HepG2 (cell line): ENCODE measurements around the gene ACSM5. TPM values are rescaled to one million over a fixed set of nuclear protein-coding genes. Genes with fewer than 3 reads are reported as not detected.

Source experiments
- ATF7-NPFF ChIP-seq: sonication (generic); formaldehyde crosslinking; IDR thresholded peaks from 2 replicates; pipeline ENCODE4 v1.8.1; 2023; ENCODE audit warnings: mild to moderate bottlenecking, low read depth, missing genetic modification reagents, moderate library complexity
- MEIS2 ChIP-seq: sonication (generic); formaldehyde crosslinking; IDR thresholded peaks from 2 replicates; pipeline ENCODE4 v1.9.0; 2021; ENCODE audit warnings: mild to moderate bottlenecking, missing genetic modification reagents
- MYNN ChIP-seq: sonication (generic); formaldehyde crosslinking; IDR thresholded peaks from 2 replicates; pipeline ENCODE4 v1.4.0; 2020; ENCODE audit warnings: mild to moderate bottlenecking, low read depth, missing genetic modification reagents
- RFXAP ChIP-seq: sonication (generic); formaldehyde crosslinking; IDR thresholded peaks from 2 replicates; pipeline ENCODE4 v1.4.0; 2020; ENCODE audit warnings: missing genetic modification reagents, borderline replicate concordance
- STAG1 ChIP-seq: sonication (generic); formaldehyde crosslinking; IDR thresholded peaks from 2 replicates; pipeline ENCODE4 v1.4.0; 2020; ENCODE audit warnings: missing genetic modification reagents
- ZMYM2 ChIP-seq: sonication (generic); formaldehyde crosslinking; IDR thresholded peaks from 2 replicates; pipeline ENCODE4 v1.8.0; 2022; ENCODE audit warnings: mild to moderate bottlenecking, missing genetic modification reagents
- ZNF136 ChIP-seq: sonication (generic); formaldehyde crosslinking; IDR thresholded peaks from 2 replicates; pipeline ENCODE4 v1.8.1; 2022; ENCODE audit warnings: low read depth, mild to moderate bottlenecking, moderate library complexity, missing genetic modification reagents
- ZNF205 ChIP-seq: IDR thresholded peaks from 2 replicates; pipeline ENCODE4 v1.6.1; 2018; ENCODE audit warnings: missing biosample characterization, missing genetic modification reagents
- polyA plus RNA-seq, 8 experiments: library from polyadenylated mRNA; depleted of rRNA in 3 of 8; stranded (reverse) in 7 of 8; unstranded in 1 of 8; fragments of >200 nt; fragmentation: Illumina TruSeq in 4 of 8; extraction: Trizol in 4 of 8; gene quantifications; 2 replicates each; pipeline versions ENCODE4 v1.2.1 to v1.2.3, GENCODE V29; 2011 to 2016; ENCODE audit warnings: low read depth in 4 of 8, missing spikeins in 1 of 8, mixed read lengths in 1 of 8; ENCODE audit not compliant: insufficient read depth in 1 of 8
- total RNA-seq, 5 experiments: library from RNA; depleted of rRNA; stranded (reverse); fragments of >200 nt; fragmentation: Illumina TruSeq; extraction: Trizol; gene quantifications; 2 replicates each; pipeline ENCODE4 v1.2.3, GENCODE V29; 2016; ENCODE audit warnings: low read depth in 1 of 5
- TF ChIP-seq, protein P1 (sequence below), 2 experiments: sonication (generic) in 1 of 2; formaldehyde crosslinking in 1 of 2; IDR thresholded peaks; 2 replicates each; pipeline versions ENCODE4 v1.4.0 to v1.6.1; 2018 to 2020; ENCODE audit warnings: missing genetic modification reagents in 2 of 2, borderline replicate concordance in 1 of 2, low read depth in 1 of 2, mild to moderate bottlenecking in 1 of 2, missing biosample characterization in 1 of 2
- TF ChIP-seq, protein P2 (sequence below): sonication (generic); formaldehyde crosslinking; IDR thresholded peaks from 2 replicates; pipeline ENCODE4 v1.9.0; 2021; ENCODE audit warnings: mild to moderate bottlenecking, missing genetic modification reagents
- TF ChIP-seq, protein P3 (sequence below): sonication (generic); formaldehyde crosslinking; IDR thresholded peaks from 2 replicates; pipeline ENCODE4 v1.5.1; 2020; ENCODE audit warnings: mild to moderate bottlenecking, missing genetic modification reagents, moderate library complexity
- TF ChIP-seq, protein P4 (sequence below): sonication (generic); formaldehyde crosslinking; IDR thresholded peaks from 2 replicates; pipeline ENCODE4 v1.4.0; 2020; ENCODE audit warnings: missing genetic modification reagents, borderline replicate concordance

Gene ACSM5
- total and polyA plus RNA-seq, 2 of the 13 experiments (the other 11 are each of a cell fraction or from before 2014, with no cell fraction given) = 9.1 to 15.0 TPM

DNA sequence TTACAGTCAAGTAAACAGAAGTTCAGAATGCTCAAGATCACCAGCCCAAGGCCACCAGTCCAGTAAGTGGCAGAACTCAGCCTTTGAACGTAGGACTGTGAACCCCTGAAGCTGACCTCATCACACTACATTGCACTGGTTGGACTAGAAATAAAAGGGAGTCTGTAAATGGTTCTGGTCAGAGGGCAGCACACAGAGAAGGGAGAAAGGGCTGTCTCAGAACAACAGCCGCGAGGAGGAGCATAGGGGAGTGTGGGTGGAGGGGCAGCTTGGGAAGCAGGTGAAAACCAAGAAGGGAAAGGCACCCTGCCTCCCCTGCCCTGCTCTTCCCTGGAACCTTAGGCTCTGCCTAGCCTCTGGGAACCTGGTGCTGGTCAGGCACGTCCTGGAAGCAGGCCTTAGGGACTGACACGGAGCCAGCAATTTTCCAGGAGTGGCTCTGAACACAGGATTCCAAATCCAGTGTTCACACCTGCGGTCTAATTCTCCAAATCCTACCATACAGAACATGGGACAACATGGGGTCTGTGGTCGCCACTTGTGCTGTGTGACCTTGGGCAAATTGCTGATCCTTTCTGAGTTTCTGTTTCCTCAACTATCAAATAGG is 11.8 kb upstream of the ACSM5 start (continued):
- TF ChIP-seq, protein P1, sequence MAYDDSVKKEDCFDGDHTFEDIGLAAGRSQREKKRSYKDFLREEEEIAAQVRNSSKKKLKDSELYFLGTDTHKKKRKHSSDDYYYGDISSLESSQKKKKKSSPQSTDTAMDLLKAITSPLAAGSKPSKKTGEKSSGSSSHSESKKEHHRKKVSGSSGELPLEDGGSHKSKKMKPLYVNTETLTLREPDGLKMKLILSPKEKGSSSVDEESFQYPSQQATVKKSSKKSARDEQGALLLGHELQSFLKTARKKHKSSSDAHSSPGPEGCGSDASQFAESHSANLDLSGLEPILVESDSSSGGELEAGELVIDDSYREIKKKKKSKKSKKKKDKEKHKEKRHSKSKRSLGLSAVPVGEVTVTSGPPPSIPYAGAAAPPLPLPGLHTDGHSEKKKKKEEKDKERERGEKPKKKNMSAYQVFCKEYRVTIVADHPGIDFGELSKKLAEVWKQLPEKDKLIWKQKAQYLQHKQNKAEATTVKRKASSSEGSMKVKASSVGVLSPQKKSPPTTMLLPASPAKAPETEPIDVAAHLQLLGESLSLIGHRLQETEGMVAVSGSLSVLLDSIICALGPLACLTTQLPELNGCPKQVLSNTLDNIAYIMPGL (CRISPR knock-in tag; IDR thresholded peaks at IDR 0.05; ENCODE audit: borderline replicate concordance in 1 of 2, low read depth in 1 of 2) = no peak
- TF ChIP-seq MEIS2 (CRISPR knock-in tag) (0 out of 2 replicates have a peak, but pooled peaks have one; percentile 17), ZMYM2 (peak; percentile 95), MYNN (no peak), RFXAP (CRISPR knock-in tag) (no peak), STAG1 (peak; percentile 13; the same call in 1 of the 2 replicates), ATF7-NPFF (no peak; the same call in 1 of the 2 replicates), ZNF205 (CRISPR knock-in tag) (no peak), ZNF136 (CRISPR knock-in tag) (no peak)
- TF ChIP-seq, protein P2, sequence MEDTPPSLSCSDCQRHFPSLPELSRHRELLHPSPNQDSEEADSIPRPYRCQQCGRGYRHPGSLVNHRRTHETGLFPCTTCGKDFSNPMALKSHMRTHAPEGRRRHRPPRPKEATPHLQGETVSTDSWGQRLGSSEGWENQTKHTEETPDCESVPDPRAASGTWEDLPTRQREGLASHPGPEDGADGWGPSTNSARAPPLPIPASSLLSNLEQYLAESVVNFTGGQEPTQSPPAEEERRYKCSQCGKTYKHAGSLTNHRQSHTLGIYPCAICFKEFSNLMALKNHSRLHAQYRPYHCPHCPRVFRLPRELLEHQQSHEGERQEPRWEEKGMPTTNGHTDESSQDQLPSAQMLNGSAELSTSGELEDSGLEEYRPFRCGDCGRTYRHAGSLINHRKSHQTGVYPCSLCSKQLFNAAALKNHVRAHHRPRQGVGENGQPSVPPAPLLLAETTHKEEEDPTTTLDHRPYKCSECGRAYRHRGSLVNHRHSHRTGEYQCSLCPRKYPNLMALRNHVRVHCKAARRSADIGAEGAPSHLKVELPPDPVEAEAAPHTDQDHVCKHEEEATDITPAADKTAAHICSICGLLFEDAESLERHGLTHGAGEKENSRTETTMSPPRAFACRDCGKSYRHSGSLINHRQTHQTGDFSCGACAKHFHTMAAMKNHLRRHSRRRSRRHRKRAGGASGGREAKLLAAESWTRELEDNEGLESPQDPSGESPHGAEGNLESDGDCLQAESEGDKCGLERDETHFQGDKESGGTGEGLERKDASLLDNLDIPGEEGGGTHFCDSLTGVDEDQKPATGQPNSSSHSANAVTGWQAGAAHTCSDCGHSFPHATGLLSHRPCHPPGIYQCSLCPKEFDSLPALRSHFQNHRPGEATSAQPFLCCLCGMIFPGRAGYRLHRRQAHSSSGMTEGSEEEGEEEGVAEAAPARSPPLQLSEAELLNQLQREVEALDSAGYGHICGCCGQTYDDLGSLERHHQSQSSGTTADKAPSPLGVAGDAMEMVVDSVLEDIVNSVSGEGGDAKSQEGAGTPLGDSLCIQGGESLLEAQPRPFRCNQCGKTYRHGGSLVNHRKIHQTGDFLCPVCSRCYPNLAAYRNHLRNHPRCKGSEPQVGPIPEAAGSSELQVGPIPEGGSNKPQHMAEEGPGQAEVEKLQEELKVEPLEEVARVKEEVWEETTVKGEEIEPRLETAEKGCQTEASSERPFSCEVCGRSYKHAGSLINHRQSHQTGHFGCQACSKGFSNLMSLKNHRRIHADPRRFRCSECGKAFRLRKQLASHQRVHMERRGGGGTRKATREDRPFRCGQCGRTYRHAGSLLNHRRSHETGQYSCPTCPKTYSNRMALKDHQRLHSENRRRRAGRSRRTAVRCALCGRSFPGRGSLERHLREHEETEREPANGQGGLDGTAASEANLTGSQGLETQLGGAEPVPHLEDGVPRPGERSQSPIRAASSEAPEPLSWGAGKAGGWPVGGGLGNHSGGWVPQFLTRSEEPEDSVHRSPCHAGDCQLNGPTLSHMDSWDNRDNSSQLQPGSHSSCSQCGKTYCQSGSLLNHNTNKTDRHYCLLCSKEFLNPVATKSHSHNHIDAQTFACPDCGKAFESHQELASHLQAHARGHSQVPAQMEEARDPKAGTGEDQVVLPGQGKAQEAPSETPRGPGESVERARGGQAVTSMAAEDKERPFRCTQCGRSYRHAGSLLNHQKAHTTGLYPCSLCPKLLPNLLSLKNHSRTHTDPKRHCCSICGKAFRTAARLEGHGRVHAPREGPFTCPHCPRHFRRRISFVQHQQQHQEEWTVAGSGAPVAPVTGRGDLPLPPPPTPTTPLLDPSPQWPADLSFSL (CRISPR knock-in tag) = no peak
- TF ChIP-seq, protein P3, sequence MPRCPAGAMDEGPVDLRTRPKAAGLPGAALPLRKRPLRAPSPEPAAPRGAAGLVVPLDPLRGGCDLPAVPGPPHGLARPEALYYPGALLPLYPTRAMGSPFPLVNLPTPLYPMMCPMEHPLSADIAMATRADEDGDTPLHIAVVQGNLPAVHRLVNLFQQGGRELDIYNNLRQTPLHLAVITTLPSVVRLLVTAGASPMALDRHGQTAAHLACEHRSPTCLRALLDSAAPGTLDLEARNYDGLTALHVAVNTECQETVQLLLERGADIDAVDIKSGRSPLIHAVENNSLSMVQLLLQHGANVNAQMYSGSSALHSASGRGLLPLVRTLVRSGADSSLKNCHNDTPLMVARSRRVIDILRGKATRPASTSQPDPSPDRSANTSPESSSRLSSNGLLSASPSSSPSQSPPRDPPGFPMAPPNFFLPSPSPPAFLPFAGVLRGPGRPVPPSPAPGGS (CRISPR knock-in tag) = no peak
- TF ChIP-seq, protein P4, sequence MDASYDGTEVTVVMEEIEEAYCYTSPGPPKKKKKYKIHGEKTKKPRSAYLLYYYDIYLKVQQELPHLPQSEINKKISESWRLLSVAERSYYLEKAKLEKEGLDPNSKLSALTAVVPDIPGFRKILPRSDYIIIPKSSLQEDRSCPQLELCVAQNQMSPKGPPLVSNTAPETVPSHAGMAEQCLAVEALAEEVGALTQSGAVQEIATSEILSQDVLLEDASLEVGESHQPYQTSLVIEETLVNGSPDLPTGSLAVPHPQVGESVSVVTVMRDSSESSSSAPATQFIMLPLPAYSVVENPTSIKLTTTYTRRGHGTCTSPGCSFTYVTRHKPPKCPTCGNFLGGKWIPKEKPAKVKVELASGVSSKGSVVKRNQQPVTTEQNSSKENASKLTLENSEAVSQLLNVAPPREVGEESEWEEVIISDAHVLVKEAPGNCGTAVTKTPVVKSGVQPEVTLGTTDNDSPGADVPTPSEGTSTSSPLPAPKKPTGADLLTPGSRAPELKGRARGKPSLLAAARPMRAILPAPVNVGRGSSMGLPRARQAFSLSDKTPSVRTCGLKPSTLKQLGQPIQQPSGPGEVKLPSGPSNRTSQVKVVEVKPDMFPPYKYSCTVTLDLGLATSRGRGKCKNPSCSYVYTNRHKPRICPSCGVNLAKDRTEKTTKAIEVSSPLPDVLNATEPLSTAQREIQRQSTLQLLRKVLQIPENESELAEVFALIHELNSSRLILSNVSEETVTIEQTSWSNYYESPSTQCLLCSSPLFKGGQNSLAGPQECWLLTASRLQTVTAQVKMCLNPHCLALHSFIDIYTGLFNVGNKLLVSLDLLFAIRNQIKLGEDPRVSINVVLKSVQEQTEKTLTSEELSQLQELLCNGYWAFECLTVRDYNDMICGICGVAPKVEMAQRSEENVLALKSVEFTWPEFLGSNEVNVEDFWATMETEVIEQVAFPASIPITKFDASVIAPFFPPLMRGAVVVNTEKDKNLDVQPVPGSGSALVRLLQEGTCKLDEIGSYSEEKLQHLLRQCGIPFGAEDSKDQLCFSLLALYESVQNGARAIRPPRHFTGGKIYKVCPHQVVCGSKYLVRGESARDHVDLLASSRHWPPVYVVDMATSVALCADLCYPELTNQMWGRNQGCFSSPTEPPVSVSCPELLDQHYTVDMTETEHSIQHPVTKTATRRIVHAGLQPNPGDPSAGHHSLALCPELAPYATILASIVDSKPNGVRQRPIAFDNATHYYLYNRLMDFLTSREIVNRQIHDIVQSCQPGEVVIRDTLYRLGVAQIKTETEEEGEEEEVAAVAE (CRISPR knock-in tag) = peak; percentile 78
